ENCODE results near the gene ATF6. TPM values are rescaled to one million over a fixed set of nuclear protein-coding genes. Genes with fewer than 3 reads are reported as not detected.

Gene ATF6
- total RNA-seq, 1 donor = 28.6 TPM

GRCh38 chr1:161921491-161921890, 155.4 kb downstream of the ATF6 start:
- peak overlapping the region; percentile 44 for H3K27ac ChIP-seq (ENCODE audit: low read depth, low read length)
- no peak overlapping the region for H3K4me2 ChIP-seq (ENCODE audit: insufficient read depth, low read length)

DNA sequence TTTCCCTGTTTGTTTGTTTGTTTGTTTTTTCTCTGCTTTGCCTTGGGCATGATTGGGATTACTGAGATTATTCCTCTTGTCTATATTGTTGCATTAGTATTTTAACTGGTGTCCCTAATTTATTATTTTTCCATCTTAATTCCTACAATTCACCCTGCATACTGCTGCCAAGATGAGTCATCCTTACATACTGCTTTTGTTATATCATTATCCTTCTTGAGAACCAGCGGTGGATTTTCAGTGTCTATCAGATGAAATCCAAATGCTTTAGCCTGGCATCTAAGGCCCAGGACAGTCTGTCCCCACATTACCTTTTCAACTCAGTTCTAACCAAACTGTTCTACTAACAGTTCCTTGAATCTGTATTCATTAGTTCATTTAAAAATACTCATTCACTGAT, 155.9 kb downstream of the ATF6 start:
- Histone ChIP-seq H3K27me3 (ENCODE audit: insufficient read depth, low read length) (no peaks in the 10 kb centered on the region), H3K9me3 (ENCODE audit: low read depth, low read length) (no peaks in the 10 kb centered on the region), H4K20me1 (ENCODE audit: insufficient read depth, low read length) (no peaks in the 10 kb centered on the region), H2AFZ (ENCODE audit: low read length) (no peak overlapping the region), H3K4me2 (ENCODE audit: insufficient read depth, low read length) (no peak overlapping the region), H3K36me3 (ENCODE audit: insufficient read depth, low read length) (no peaks in the 10 kb centered on the region), H3K4me1 (ENCODE audit: insufficient read depth, low read length) (peaks cover 22% of the 10 kb centered on the region), H3K27ac (ENCODE audit: low read depth, low read length) (peak overlapping the region; percentile 44), H3K4me3 (ENCODE audit: insufficient read depth, low read length) (no peak overlapping the region), H3K79me2 (ENCODE audit: insufficient read depth, low read length) (no peaks in the 10 kb centered on the region)
- DNase-seq (ENCODE audit: insufficient read length, low spot score, missing footprints) = no peak
- TF ChIP-seq CTCF (IDR thresholded peaks at IDR 0.05; ENCODE audit: extremely low read depth, low read depth, low read length) = no peak

More at GRCh38 chr1:161921491-161921890, 155.4 kb downstream of the ATF6 start:
- H3K9me3 ChIP-seq (ENCODE audit: low read depth, low read length) = no peaks in the 10 kb centered on the region
- no peak for TF ChIP-seq CTCF (IDR thresholded peaks at IDR 0.05; ENCODE audit: extremely low read depth, low read depth, low read length)
- no peak overlapping the region for H3K4me3 ChIP-seq (ENCODE audit: insufficient read depth, low read length)
- no peak for DNase-seq (ENCODE audit: insufficient read length, low spot score, missing footprints)
- H3K79me2 ChIP-seq (ENCODE audit: insufficient read depth, low read length) = no peaks in the 10 kb centered on the region
- H3K36me3 ChIP-seq (ENCODE audit: insufficient read depth, low read length) = no peaks in the 10 kb centered on the region
- H4K20me1 ChIP-seq (ENCODE audit: insufficient read depth, low read length) = no peaks in the 10 kb centered on the region
- no peaks in the 10 kb centered on the region for H3K27me3 ChIP-seq (ENCODE audit: insufficient read depth, low read length)
- H3K4me1 ChIP-seq (ENCODE audit: insufficient read depth, low read length) = peaks cover 22% of the 10 kb centered on the region
- H2AFZ ChIP-seq (ENCODE audit: low read length) = no peak overlapping the region

GRCh38 chr1:161928056-161928455, 161.9 kb downstream of the ATF6 start:
- no peak for DNase-seq (ENCODE audit: insufficient read length, low spot score, missing footprints)
- H3K79me2 ChIP-seq (ENCODE audit: insufficient read depth, low read length) = no peaks in the 10 kb centered on the region
- no peaks in the 10 kb centered on the region for H4K20me1 ChIP-seq (ENCODE audit: insufficient read depth, low read length)
- no peak overlapping the region for H3K4me3 ChIP-seq (ENCODE audit: insufficient read depth, low read length)
- H3K27me3 ChIP-seq (ENCODE audit: insufficient read depth, low read length) = no peaks in the 10 kb centered on the region
- H2AFZ ChIP-seq (ENCODE audit: low read length) = no peak overlapping the region
- H3K36me3 ChIP-seq (ENCODE audit: insufficient read depth, low read length) = no peaks in the 10 kb centered on the region
- no peak overlapping the region for H3K4me2 ChIP-seq (ENCODE audit: insufficient read depth, low read length)
- peaks cover 16% of the 10 kb centered on the region for H3K4me1 ChIP-seq (ENCODE audit: insufficient read depth, low read length)
- TF ChIP-seq CTCF (IDR thresholded peaks at IDR 0.05; ENCODE audit: extremely low read depth, low read depth, low read length) = no peak
- H3K9me3 ChIP-seq (ENCODE audit: low read depth, low read length) = no peaks in the 10 kb centered on the region
- H3K27ac ChIP-seq (ENCODE audit: low read depth, low read length) = no peak overlapping the region

DNA sequence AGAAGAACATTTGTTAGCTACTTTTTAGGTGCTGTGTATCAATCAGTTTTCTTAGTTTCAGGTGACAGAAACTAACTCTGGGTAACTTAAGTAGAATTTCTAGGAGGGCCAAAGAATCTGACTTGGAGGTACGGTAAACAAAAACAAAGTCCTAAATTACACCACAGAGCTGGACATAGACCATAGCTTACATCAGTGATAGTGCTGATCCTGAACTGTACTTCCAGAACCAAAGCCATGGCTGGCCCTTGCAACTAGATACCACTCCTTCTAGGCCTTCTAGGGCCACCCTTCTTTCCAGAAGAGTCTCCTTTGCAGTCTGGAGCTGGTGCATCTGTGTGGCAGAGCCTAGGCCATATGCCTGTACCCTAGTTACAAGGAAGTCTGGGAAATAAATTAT, 163.0 kb downstream of the ATF6 start:
- Histone ChIP-seq H3K9me3 (ENCODE audit: low read depth, low read length) (no peaks in the 10 kb centered on the region), H3K27me3 (ENCODE audit: insufficient read depth, low read length) (no peaks in the 10 kb centered on the region), H3K27ac (ENCODE audit: low read depth, low read length) (peak overlapping the region; percentile 88), H3K79me2 (ENCODE audit: insufficient read depth, low read length) (no peaks in the 10 kb centered on the region), H3K4me1 (ENCODE audit: insufficient read depth, low read length) (peaks cover 16% of the 10 kb centered on the region), H3K4me3 (ENCODE audit: insufficient read depth, low read length) (no peak overlapping the region), H3K36me3 (ENCODE audit: insufficient read depth, low read length) (no peaks in the 10 kb centered on the region), H2AFZ (ENCODE audit: low read length) (no peak overlapping the region), H4K20me1 (ENCODE audit: insufficient read depth, low read length) (no peaks in the 10 kb centered on the region), H3K4me2 (ENCODE audit: insufficient read depth, low read length) (no peak overlapping the region)
- TF ChIP-seq CTCF (IDR thresholded peaks at IDR 0.05; ENCODE audit: extremely low read depth, low read depth, low read length) = no peak
- no peak for DNase-seq (ENCODE audit: insufficient read length, low spot score, missing footprints)
